ENCODE data around the gene PHPT1. TPM values are rescaled to one million over a fixed set of nuclear protein-coding genes. Genes with fewer than 3 reads are reported as not detected.

The PHPT1 gene
- total and polyA plus RNA-seq, 2 of the 13 experiments (the other 11 are each of a cell fraction or from before 2014, with no cell fraction given) = 189 to 192 TPM

- no peak for TF ChIP-seq ZNF501 (CRISPR knock-in tag; IDR thresholded peaks at IDR 0.05)
- TF ChIP-seq ZFP91 (CRISPR knock-in tag; IDR thresholded peaks at IDR 0.05; ENCODE audit: borderline replicate concordance) = peak; percentile 70; the same call in 1 of the 2 replicates
- 0 out of 2 replicates have a peak, but pooled peaks have one; percentile 4 for TF ChIP-seq SRY (CRISPR knock-in tag; IDR thresholded peaks at IDR 0.05)
- TF ChIP-seq ZNF121 (CRISPR knock-in tag; IDR thresholded peaks at IDR 0.05) = no peak
- no peak for TF ChIP-seq GFI1 (CRISPR knock-in tag; IDR thresholded peaks at IDR 0.05; ENCODE audit: borderline replicate concordance)
- TF ChIP-seq ZNF496 (CRISPR knock-in tag; IDR thresholded peaks at IDR 0.05; ENCODE audit: insufficient replicate concordance) = no peak
- TF ChIP-seq MLXIP (CRISPR knock-in tag; IDR thresholded peaks at IDR 0.05; ENCODE audit: borderline replicate concordance) = no peak
- no peak for TF ChIP-seq ZNF780A (CRISPR knock-in tag; IDR thresholded peaks at IDR 0.05)
- no peak for TF ChIP-seq NR2F6 (IDR thresholded peaks at IDR 0.05)
- TF ChIP-seq NR2F6 (CRISPR knock-in tag; IDR thresholded peaks at IDR 0.05) = no peak
- peak; percentile 46; the same call in 1 of the 2 replicates for TF ChIP-seq ZNF430 (CRISPR knock-in tag; IDR thresholded peaks at IDR 0.05)
- TF ChIP-seq NFRKB (IDR thresholded peaks at IDR 0.05) = no peak
- TF ChIP-seq SMAD9 (CRISPR knock-in tag; IDR thresholded peaks at IDR 0.05) = no peak
- TF ChIP-seq TBL1XR1 (IDR thresholded peaks at IDR 0.05; ENCODE audit: borderline replicate concordance, low read length, partially characterized antibody) = no peak
- TF ChIP-seq KLF6 (CRISPR knock-in tag; IDR thresholded peaks at IDR 0.05) = peak; percentile 21; the same call in 1 of the 2 replicates
- TF ChIP-seq ZNF317 (CRISPR knock-in tag; IDR thresholded peaks at IDR 0.05) = no peak
- peak; percentile 22; the same call in 1 of the 2 replicates for TF ChIP-seq THAP9 (CRISPR knock-in tag; IDR thresholded peaks at IDR 0.05; ENCODE audit: borderline replicate concordance)
- peak; percentile 54; the same call in 1 of the 2 replicates for TF ChIP-seq ARID4A (CRISPR knock-in tag; IDR thresholded peaks at IDR 0.05; ENCODE audit: borderline replicate concordance)
Observed at GRCh38 chr9:136807281-136808074, 41.7 kb upstream of the PHPT1 start, which contains the start of gene RABL6 (continued).

Measured in HepG2 (cell line).